Measurements from ENCODE around the gene ZNF256. TPM values are rescaled to one million over a fixed set of nuclear protein-coding genes. Genes with fewer than 3 reads are reported as not detected.

The ZNF256 gene
- total RNA-seq, 1 experiment from 2014 or later, result 12.3 TPM

DNA sequence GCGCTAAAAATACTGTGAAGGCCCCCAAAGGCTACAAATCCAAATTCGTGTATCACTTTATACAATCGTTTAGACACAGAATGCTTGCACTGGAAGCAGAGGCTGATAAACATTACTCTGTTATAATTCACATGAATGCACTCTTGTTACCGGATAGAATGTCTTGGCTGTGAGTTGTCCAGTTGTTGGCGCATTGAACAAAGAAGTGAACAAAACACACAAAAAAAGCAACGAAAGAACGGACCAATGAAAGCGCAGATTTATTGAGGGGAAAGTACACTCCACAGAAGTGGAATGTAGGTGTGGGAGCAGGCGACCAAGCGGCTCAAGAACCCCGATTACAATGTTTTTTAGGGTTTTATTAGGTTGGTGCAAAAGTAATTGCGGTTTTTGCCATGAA lies 11.8 kb downstream of the ZNF256 start:
- H3K27ac ChIP-seq (ENCODE audit: insufficient read length, low read depth, low read length), result no peak overlapping the region
- H3K9me3 Mint-ChIP-seq, result peaks cover 17 to 49% of the 10 kb centered on the region in 2 experiments
- H2AFZ ChIP-seq (ENCODE audit: low read length), result no peak overlapping the region
- H3K4me2 ChIP-seq (ENCODE audit: insufficient read depth, insufficient read length, low read length), result no peak overlapping the region
- H3K4me3 Mint-ChIP-seq, result peak overlapping the region; percentile 99 to 100; a peak in 3 of 5 replicates
- peaks cover 7 to 17% of the 10 kb centered on the region in 2 experiments; a peak in 3 of 4 replicates for H3K4me1 Mint-ChIP-seq
- H3K27ac Mint-ChIP-seq, result peak overlapping the region in 1 of 3 experiments; percentile 2; a peak in 1 of 7 replicates
- no peak overlapping the region for H4K5ac ChIP-seq (ENCODE audit: insufficient read length, low read depth, low read length)
- H4K8ac ChIP-seq (replicated peaks; ENCODE audit: insufficient read length, low read depth, low read length), result no peak overlapping the region
- H3K23me2 ChIP-seq (ENCODE audit: insufficient read length, low read depth, low read length, poor library complexity, severe bottlenecking), result peaks cover 6% of the 10 kb centered on the region
- H2BK12ac ChIP-seq (ENCODE audit: insufficient read length, low read depth, low read length), result no peak overlapping the region
- H3K9me3 ChIP-seq (ENCODE audit: control insufficient read depth, low read depth, low read length), result no peaks in the 10 kb centered on the region
- no peak overlapping the region for H2BK5ac ChIP-seq (ENCODE audit: insufficient read length, low read length)
- H3K79me1 ChIP-seq (ENCODE audit: insufficient read depth, low read depth, low read length, poor library complexity, severe bottlenecking), result peaks cover 11% of the 10 kb centered on the region
- no peaks in the 10 kb centered on the region; the same call in 1 of the 2 replicates for H3K27me3 Mint-ChIP-seq (ENCODE audit: low read depth)
- H2BK120ac ChIP-seq (ENCODE audit: low read depth, low read length, poor library complexity, severe bottlenecking), result no peak overlapping the region
- peaks cover 6% of the 10 kb centered on the region; the same call in 1 of the 2 replicates for H3K79me2 ChIP-seq (ENCODE audit: insufficient read depth, low read length)
- no peaks in the 10 kb centered on the region for H4K20me1 ChIP-seq (ENCODE audit: control insufficient read depth, insufficient read depth, insufficient read length)
- no peak for TF ChIP-seq CTCF (conservative IDR thresholded peaks at IDR 0.05)
- H3K27me3 ChIP-seq (ENCODE audit: insufficient read depth, low read length), result no peaks in the 10 kb centered on the region
- H3K4me1 ChIP-seq (ENCODE audit: insufficient read depth, low read length), result no peaks in the 10 kb centered on the region
- H3K14ac ChIP-seq (ENCODE audit: insufficient read depth, low read length), result no peak overlapping the region
- H3K18ac ChIP-seq (ENCODE audit: insufficient read length, low read depth, low read length), result no peak overlapping the region
- WGBS (ENCODE audit: extremely low coverage, insufficient read length, low lambda C conversion rate), result no CpG with 5 or more reads among the region's 12 CpGs
- no peak for DNase-seq
- no peak overlapping the region for H4K91ac ChIP-seq (ENCODE audit: insufficient read length, low read depth, low read length)
- no peak overlapping the region for H3K56ac ChIP-seq (ENCODE audit: insufficient read length, low read depth, low read length)
- H3T11ph ChIP-seq (ENCODE audit: low read length), result no peak overlapping the region
- no peak overlapping the region for H2BK20ac ChIP-seq (ENCODE audit: low read depth, low read length, poor library complexity, severe bottlenecking)
- H3K4ac ChIP-seq (ENCODE audit: low read depth, low read length), result no peak overlapping the region
- H2BK15ac ChIP-seq (ENCODE audit: low read depth, low read length), result no peak overlapping the region
- no peak overlapping the region for H3K9ac ChIP-seq (ENCODE audit: extremely low read depth, insufficient read length, low read length)
- H3K23ac ChIP-seq (ENCODE audit: insufficient read length, low read depth, low read length), result no peak overlapping the region
- H2AK5ac ChIP-seq (ENCODE audit: insufficient read length, low read length), result no peak overlapping the region
- H3K36me3 Mint-ChIP-seq (ENCODE audit: insufficient read depth in 1 of 3, low read depth in 3 of 3), result peaks cover 50 to 70% (median 67%) of the 10 kb centered on the region in 3 experiments
